ENCODE results near the gene LRRTM4.

The LRRTM4 gene

DNA sequence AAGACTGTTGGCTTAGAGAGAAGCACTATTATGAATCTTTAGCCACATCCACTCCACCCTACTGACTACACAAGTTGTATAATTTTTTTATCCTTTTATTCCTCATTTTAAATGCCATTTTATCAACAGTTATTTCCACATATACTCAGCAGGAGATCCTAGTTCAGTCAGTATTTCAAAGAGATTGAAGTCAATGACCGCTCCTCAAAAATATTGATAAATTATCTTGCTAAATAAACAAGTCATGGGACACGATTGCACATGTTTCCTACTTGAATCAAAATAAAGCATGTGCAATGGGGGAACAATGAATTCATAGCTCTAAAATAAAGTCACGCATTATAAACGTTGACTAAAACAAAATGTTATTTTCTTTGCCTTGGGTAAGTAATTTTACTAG, 496.5 kb downstream of the LRRTM4 start:
- H3K27ac Mint-ChIP-seq: no peak overlapping the region
- H3K4me1 Mint-ChIP-seq (ENCODE audit: low read depth): no peaks in the 10 kb centered on the region
- no peak for DNase-seq (ENCODE audit: low spot score)
- H3K27me3 Mint-ChIP-seq (ENCODE audit: low read depth): no peaks in the 10 kb centered on the region
- peaks cover 30% of the 10 kb centered on the region for H3K9me3 Mint-ChIP-seq
- no peaks in the 10 kb centered on the region for H3K36me3 Mint-ChIP-seq (ENCODE audit: low read depth)
- no peak overlapping the region for H3K4me3 Mint-ChIP-seq

DNA sequence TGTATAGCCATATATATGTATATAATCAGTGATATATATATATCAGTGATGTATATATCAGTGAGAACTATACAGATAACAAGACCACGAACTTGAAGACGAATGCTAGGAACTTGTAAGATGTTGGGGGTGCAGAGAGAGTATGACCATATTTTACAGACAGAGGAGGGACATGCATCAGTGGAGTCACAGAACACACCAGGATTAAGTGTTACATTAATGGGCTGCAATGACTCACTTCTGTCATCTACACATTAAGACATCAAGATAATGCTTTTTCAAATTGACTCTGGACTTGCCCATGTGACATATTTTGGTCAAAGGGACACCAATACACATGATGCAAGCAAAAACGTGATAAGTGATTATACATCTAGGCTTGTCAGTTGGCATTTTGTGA, 501.0 kb downstream of the LRRTM4 start:
- no peaks in the 10 kb centered on the region for H3K4me1 Mint-ChIP-seq (ENCODE audit: low read depth)
- no peak overlapping the region for H3K4me3 Mint-ChIP-seq
- no peak overlapping the region for H3K27ac Mint-ChIP-seq

DNA sequence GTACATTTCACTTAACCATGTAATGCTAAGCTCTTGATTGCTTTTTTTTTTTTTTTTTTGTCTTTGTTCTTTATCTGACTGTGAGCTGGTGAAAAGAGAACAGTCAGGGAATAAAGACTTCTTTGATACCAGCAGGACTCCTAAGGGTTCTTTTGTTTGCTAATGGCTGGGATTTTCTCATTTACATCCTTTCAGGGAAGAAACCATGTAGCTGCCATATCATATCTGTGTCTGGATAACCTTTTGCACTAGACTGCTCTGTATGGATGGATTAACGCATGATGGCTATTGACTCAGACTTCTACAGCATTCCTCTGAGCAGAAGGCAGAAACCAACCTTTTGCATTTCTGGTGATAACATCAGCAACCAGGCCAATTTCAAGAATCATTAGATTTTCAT, 504.0 kb downstream of the LRRTM4 start:
- DNase-seq (ENCODE audit: low spot score): no peak
- no peaks in the 10 kb centered on the region for H3K27me3 Mint-ChIP-seq (ENCODE audit: low read depth)
- no peak overlapping the region for H3K27ac Mint-ChIP-seq
- no peak overlapping the region for H3K4me3 Mint-ChIP-seq
- no peaks in the 10 kb centered on the region for H3K36me3 Mint-ChIP-seq (ENCODE audit: low read depth)
- peaks cover 24% of the 10 kb centered on the region for H3K9me3 Mint-ChIP-seq
- H3K4me1 Mint-ChIP-seq (ENCODE audit: low read depth): no peaks in the 10 kb centered on the region

More for the DNA sequence above, 501.0 kb downstream of the LRRTM4 start:
- H3K36me3 Mint-ChIP-seq (ENCODE audit: low read depth): no peaks in the 10 kb centered on the region
- H3K27me3 Mint-ChIP-seq (ENCODE audit: low read depth): no peaks in the 10 kb centered on the region
- DNase-seq (ENCODE audit: low spot score): no peak
- peaks cover 28% of the 10 kb centered on the region for H3K9me3 Mint-ChIP-seq

DNA sequence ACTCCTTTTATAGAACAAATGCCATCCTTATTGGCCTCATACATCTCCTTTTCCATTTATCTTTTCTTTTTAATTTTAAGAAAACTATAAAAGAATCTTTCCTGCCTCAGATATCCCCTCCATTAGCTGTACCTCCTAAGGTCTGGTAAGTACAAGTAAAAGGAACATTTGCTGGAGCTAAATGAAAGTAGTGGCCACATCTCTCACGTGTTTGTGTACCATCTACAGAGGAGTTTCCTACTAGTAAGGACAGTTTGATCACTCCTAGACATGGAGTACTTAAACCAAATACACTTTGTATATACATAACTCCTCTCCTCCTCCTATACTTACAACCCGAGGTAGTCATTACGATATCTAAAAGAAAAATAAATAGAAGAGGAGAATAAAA, 504.8 kb downstream of the LRRTM4 start:
- no peak overlapping the region for H3K27ac Mint-ChIP-seq
- DNase-seq (ENCODE audit: low spot score): no peak
- H3K36me3 Mint-ChIP-seq (ENCODE audit: low read depth): no peaks in the 10 kb centered on the region
- H3K9me3 Mint-ChIP-seq: peaks cover 24% of the 10 kb centered on the region
- H3K4me3 Mint-ChIP-seq: no peak overlapping the region
- H3K4me1 Mint-ChIP-seq (ENCODE audit: low read depth): no peaks in the 10 kb centered on the region
- no peaks in the 10 kb centered on the region for H3K27me3 Mint-ChIP-seq (ENCODE audit: low read depth)

DNA sequence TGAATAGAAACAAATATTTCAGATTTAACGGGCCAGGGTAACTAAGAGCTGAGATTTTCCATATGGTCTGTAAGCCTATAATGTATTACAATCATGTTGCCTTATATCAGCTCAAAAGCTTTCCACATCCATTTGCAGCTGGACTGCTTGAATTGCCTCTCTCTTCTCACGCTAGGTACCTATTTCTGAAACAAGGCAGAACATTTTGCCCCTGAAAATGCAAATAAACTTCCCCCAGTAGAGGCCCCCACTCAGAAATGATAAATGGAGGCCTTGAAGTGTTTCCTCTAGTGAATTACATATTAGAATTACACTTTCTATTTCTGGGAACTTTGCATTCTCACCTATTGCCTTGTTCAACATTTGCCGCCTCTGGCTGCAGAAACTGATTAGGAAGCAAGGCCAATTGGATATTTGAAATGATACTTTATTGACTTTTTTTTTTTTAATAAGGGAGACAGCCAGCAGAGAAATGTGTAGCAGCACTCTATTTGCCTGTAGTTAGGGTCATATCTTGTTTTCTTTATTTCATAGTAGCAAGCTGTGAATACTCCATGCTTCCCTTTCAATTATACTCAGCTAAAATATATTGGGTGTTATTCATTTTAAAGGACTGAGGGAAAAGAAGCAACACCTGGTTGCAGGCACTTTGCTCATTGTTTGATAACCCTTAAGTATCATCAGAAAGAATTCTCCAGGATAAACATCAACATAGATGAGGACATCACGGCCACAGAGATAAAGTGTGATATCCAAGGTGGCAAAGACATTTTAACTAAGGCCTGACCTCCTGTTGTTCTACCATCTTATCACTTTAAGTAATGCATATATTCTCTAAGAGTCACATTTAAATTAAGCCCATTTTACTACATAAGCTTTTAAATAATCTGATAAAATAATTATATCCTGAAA, 505.5 kb downstream of the LRRTM4 start:
- no peak for DNase-seq (ENCODE audit: low spot score)
- Mint-ChIP-seq H3K4me1 (ENCODE audit: low read depth) (no peaks in the 10 kb centered on the region), H3K36me3 (ENCODE audit: low read depth) (no peaks in the 10 kb centered on the region), H3K4me3 (no peak overlapping the region), H3K27me3 (ENCODE audit: low read depth) (no peaks in the 10 kb centered on the region), H3K9me3 (peaks cover 22% of the 10 kb centered on the region), H3K27ac (no peak overlapping the region)

DNA sequence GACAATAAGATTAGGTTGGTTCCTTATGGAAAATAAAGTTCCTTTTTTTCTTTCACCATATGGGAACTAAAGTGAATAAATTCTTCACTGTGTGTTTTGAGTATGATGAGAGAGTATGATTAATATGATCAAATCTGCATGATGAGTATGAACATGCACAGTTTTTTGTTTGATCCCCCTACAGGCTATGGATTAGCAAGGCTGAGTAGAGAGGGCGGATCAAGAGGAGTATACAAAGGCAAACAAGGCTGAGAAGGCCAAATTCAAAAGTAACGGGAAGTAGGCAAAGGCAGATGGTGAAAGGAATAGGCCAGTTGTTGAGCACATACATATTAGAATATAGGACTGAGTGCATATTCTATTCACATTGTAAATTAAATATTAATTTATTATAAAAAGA, 508.2 kb downstream of the LRRTM4 start:
- H3K27ac Mint-ChIP-seq: no peak overlapping the region
- H3K4me3 Mint-ChIP-seq: no peak overlapping the region
- H3K4me1 Mint-ChIP-seq (ENCODE audit: low read depth): no peaks in the 10 kb centered on the region
- H3K9me3 Mint-ChIP-seq: peaks cover 25% of the 10 kb centered on the region
- DNase-seq (ENCODE audit: low spot score): no peak
- H3K36me3 Mint-ChIP-seq (ENCODE audit: low read depth): no peaks in the 10 kb centered on the region
- no peaks in the 10 kb centered on the region for H3K27me3 Mint-ChIP-seq (ENCODE audit: low read depth)

DNA sequence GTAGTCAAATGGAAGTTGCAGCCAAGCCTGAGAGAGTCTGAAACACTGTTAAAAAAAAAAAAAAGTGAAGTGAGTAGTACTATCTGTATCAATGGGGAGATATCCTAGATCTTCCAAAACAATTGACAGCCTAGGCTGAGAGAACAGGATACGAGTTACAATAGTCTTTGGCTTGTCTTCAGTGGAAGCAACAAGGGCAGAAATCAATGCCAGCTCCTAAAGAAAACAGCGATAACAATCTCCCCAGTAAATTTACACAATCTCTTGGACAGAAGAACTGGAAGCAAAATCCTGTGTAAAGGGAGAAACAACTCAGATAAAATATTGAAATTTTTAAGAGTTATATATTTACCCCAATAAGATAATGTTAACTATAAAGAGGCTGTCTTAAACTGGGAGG, 508.7 kb downstream of the LRRTM4 start:
- Mint-ChIP-seq H3K27me3 (ENCODE audit: low read depth) (no peaks in the 10 kb centered on the region), H3K9me3 (peaks cover 25% of the 10 kb centered on the region), H3K36me3 (ENCODE audit: low read depth) (no peaks in the 10 kb centered on the region), H3K4me1 (ENCODE audit: low read depth) (no peaks in the 10 kb centered on the region), H3K27ac (no peak overlapping the region), H3K4me3 (no peak overlapping the region)
- DNase-seq (ENCODE audit: low spot score): no peak

DNA sequence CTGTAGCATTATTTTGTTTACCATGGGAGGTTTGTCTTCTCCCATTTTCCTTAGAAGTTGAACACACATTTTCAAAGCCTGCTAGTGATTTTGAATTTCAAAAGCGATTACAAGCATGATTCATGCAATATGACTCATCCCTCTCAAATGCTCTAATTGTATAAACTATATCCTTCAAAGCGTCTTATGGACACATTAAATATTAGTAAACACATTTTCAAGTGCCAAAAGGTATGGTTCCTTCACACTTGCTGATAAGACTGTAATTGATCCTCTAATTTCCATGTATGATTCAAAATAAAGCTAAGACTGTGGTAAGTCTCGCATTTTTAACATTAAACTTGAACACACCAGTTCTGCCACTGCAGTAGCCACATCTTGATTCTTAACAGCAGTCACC, 512.9 kb downstream of the LRRTM4 start:
- Mint-ChIP-seq H3K27me3 (ENCODE audit: low read depth) (no peaks in the 10 kb centered on the region), H3K27ac (no peak overlapping the region), H3K36me3 (ENCODE audit: low read depth) (no peaks in the 10 kb centered on the region), H3K9me3 (peaks cover 35% of the 10 kb centered on the region), H3K4me1 (ENCODE audit: low read depth) (no peaks in the 10 kb centered on the region), H3K4me3 (no peak overlapping the region)
- no peak for DNase-seq (ENCODE audit: low spot score)

DNA sequence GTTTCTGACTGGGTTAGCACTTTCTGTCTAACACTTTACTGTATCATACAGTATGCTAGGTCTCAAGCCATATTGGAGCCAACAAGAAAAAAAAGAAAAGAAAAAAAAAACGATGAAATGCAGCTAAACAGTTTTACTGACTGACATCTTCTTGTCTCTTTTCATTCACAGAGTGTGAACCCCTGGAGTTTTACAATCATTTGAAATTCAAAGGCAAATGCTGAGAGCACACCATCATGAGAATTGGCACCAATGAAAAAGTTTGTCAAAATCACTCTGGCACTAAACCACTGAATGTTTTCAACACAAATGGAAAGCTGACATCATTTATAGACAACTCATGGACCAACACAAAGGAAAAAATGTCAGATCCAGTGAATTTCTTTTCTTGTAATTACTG, 513.3 kb downstream of the LRRTM4 start:
- peaks cover 35% of the 10 kb centered on the region for H3K9me3 Mint-ChIP-seq
- H3K4me3 Mint-ChIP-seq: no peak overlapping the region
- H3K4me1 Mint-ChIP-seq (ENCODE audit: low read depth): no peaks in the 10 kb centered on the region
- H3K27me3 Mint-ChIP-seq (ENCODE audit: low read depth): no peaks in the 10 kb centered on the region
- DNase-seq (ENCODE audit: low spot score): no peak
- no peak overlapping the region for H3K27ac Mint-ChIP-seq
- H3K36me3 Mint-ChIP-seq (ENCODE audit: low read depth): no peaks in the 10 kb centered on the region

DNA sequence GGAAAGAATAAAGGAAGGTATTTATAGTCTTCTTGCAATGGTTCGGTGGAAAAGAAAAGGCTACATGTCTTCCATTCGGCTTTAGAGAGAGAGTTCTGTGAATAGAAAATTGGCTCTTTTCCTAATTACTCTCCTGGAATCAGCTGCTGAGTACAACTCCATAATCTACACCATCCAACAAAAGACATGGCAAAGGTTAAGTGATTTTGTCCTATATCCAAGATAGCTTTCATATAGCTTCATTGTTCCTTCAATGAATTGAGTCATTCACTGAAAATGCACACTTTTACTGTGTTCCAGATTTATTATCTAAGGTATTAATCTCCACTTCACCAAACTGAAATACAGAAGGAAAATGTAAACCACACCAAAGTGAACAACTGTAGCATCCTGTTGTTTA, 514.5 kb downstream of the LRRTM4 start:
- Mint-ChIP-seq H3K36me3 (ENCODE audit: low read depth) (no peaks in the 10 kb centered on the region), H3K27me3 (ENCODE audit: low read depth) (no peaks in the 10 kb centered on the region), H3K4me1 (ENCODE audit: low read depth) (no peaks in the 10 kb centered on the region), H3K4me3 (no peak overlapping the region), H3K27ac (no peak overlapping the region), H3K9me3 (peaks cover 31% of the 10 kb centered on the region)
- DNase-seq (ENCODE audit: low spot score): no peak

DNA sequence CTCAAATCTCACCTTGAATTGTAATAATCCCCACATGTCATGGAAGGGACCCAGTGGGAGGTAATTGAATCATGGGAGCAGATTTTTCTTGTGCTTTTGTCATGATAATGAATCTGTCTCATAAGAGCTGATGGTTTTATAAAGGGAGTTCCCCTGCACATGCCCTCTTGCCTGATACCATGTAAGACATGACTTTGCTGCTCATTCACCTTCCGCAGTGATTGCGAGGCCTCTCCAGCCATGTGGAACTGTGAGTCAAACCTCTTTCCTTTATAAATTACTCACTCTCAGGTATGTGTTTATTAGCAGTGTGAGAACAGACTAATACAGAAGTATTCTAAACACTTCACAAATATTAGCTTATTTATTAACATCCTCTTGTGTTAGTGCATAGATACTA, 516.7 kb downstream of the LRRTM4 start:
- no peak overlapping the region for H3K4me3 Mint-ChIP-seq
- H3K27me3 Mint-ChIP-seq (ENCODE audit: low read depth): no peaks in the 10 kb centered on the region
- no peak for DNase-seq (ENCODE audit: low spot score)
- H3K36me3 Mint-ChIP-seq (ENCODE audit: low read depth): no peaks in the 10 kb centered on the region
- peaks cover 46% of the 10 kb centered on the region for H3K9me3 Mint-ChIP-seq
- H3K4me1 Mint-ChIP-seq (ENCODE audit: low read depth): no peaks in the 10 kb centered on the region
- no peak overlapping the region for H3K27ac Mint-ChIP-seq

DNA sequence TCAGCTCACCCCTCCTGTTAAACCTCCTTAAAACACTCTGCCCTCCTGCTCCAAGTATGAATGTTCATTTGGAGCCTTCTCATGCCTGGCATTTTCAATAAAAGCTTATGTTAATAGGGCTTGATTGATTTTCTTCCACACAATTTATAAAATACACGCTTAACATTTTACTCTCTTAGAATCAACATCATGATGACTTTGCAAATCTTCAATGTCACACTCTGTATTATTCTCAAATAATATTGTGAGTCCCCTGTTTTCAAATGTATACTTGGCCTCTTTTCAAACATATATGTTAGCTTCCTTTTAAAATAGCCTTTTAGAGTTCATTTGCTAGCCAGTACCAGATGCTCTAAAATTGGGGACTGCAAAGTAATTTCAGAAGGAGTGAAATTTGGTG, 520.3 kb downstream of the LRRTM4 start:
- no peak overlapping the region for H3K27ac Mint-ChIP-seq
- H3K4me3 Mint-ChIP-seq: no peak overlapping the region
- H3K9me3 Mint-ChIP-seq: peaks cover 44% of the 10 kb centered on the region
- no peaks in the 10 kb centered on the region for H3K27me3 Mint-ChIP-seq (ENCODE audit: low read depth)
- DNase-seq (ENCODE audit: low spot score): no peak
- no peaks in the 10 kb centered on the region for H3K4me1 Mint-ChIP-seq (ENCODE audit: low read depth)
- no peaks in the 10 kb centered on the region for H3K36me3 Mint-ChIP-seq (ENCODE audit: low read depth)

DNA sequence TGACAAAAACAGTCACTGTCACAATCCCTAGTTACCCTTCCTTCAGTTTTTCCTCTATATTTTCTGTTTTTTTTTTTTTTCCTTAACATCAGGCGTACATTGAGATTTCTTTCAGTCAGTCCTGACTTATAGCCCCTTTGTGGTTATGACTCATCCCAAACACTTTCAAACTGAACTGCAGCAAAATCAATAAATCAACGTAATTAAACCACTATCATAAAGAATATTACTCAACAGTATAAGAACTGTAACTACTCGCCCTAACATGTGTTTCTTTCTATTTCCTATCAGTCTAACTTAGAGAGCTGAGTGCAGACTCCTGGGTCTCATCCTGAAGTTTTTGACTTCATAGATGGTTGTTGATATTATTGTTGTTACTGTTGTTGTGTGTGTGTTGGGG, 523.5 kb downstream of the LRRTM4 start:
- no peaks in the 10 kb centered on the region for H3K36me3 Mint-ChIP-seq (ENCODE audit: low read depth)
- H3K4me3 Mint-ChIP-seq: no peak overlapping the region
- no peak overlapping the region for H3K27ac Mint-ChIP-seq
- H3K27me3 Mint-ChIP-seq (ENCODE audit: low read depth): no peaks in the 10 kb centered on the region
- no peaks in the 10 kb centered on the region for H3K4me1 Mint-ChIP-seq (ENCODE audit: low read depth)
- DNase-seq (ENCODE audit: low spot score): no peak
- H3K9me3 Mint-ChIP-seq: peaks cover 38% of the 10 kb centered on the region

DNA sequence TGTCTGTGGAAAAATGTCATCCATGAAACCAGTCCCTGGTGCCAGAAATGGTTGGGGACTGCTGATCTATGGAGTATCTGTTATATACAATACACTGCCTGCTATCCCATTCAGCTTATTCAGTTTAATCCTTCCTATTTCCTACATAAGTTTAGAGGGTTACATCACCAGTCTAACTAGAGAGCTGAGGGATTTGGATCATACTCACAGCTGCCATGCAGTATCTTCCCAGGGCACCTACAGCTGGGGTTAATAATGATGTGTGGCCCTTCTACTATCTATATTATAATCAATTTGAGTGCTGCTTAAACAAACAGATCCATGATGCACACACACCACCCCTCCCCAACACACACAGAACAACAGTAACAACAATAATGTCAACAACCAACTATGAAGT, 524.0 kb downstream of the LRRTM4 start:
- H3K9me3 Mint-ChIP-seq: peaks cover 38% of the 10 kb centered on the region
- H3K4me1 Mint-ChIP-seq (ENCODE audit: low read depth): no peaks in the 10 kb centered on the region
- H3K27me3 Mint-ChIP-seq (ENCODE audit: low read depth): no peaks in the 10 kb centered on the region
- H3K27ac Mint-ChIP-seq: no peak overlapping the region
- no peaks in the 10 kb centered on the region for H3K36me3 Mint-ChIP-seq (ENCODE audit: low read depth)
- H3K4me3 Mint-ChIP-seq: no peak overlapping the region
- no peak for DNase-seq (ENCODE audit: low spot score)

DNA sequence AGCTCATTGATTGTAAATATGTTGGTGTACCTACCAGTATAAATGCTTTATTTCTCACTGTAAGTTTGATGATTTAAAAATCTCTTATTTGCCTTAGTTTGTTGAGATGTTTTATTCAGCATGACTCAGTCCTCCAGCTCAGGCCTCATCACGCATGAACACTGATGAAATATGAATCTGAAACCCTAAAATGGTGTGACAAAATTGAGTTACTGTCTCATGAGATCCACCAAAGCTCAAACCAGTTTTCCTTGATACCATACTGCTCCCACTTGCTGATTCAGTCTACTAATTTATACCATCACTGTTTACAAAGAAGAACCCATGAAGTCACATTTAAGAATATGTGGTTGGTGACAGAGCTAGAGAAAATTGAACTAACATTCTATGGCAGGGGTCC, 524.9 kb downstream of the LRRTM4 start:
- Mint-ChIP-seq H3K9me3 (peaks cover 34% of the 10 kb centered on the region), H3K4me1 (ENCODE audit: low read depth) (no peaks in the 10 kb centered on the region), H3K27me3 (ENCODE audit: low read depth) (no peaks in the 10 kb centered on the region), H3K4me3 (no peak overlapping the region), H3K36me3 (ENCODE audit: low read depth) (no peaks in the 10 kb centered on the region), H3K27ac (no peak overlapping the region)
- no peak for DNase-seq (ENCODE audit: low spot score)
